Peyer's patch (tissue), 4 donors: ENCODE measurements around the gene RNASEH1.

Experiments used
- CTCF ChIP-seq, 6 experiments: fragments of 450-650 bp in 4 of 6; fragments of 200-600 bp in 2 of 6; sonication (generic) in 1 of 6; IDR thresholded peaks; one replicate each; pipeline ENCODE4 v1.5.1; 2017 to 2019; ENCODE audit warnings: antibody characterized with exemption in 6 of 6, mild to moderate bottlenecking in 3 of 6, moderate library complexity in 1 of 6
- POLR2A ChIP-seq, 2 donors: fragments of 450-650 bp; IDR thresholded peaks; one replicate each; pipeline ENCODE4 v1.5.1; 2017; ENCODE audit warnings: antibody characterized with exemption in 2 of 2, mild to moderate bottlenecking in 2 of 2, moderate library complexity in 2 of 2

GRCh38 chr2:3553946-3554345 lies 4.2 kb downstream of the RNASEH1 start:
- TF ChIP-seq POLR2A (IDR thresholded peaks at IDR 0.05): no peak
- no peak for TF ChIP-seq CTCF (IDR thresholded peaks at IDR 0.05)
